Activated CD8-positive, alpha-beta memory T cell treated with anti-CD3 and anti-CD28 coated beads, Interleukin-2, amount 50 U/mL, for 4 hours (primary cell): ENCODE results near the gene ITIH1.

Experiments
- DNase-seq: peaks from one replicate; pipeline ENCODE4 v3.0.0-alpha.2; 2020

ITIH1 gene

DNA sequence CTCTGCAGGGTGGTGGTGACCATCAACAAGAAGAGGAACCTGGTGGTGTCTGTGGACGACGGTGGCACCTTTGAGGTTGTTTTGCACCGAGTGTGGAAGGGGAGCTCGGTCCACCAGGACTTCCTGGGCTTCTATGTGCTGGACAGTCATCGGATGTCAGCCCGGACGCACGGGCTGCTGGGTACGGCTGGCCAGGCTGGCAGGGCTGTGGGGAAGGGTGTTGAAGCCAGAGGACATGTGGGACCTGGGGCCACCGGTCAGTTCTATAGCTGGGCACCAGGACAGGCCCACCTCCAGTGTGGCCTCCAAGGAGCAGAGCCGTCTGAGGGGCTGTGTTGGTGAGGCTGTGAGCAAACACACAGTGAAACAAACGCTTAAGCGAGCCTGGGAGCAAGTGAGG is 13.3 kb downstream of the ITIH1 start:
- DNase-seq = no peak

DNA sequence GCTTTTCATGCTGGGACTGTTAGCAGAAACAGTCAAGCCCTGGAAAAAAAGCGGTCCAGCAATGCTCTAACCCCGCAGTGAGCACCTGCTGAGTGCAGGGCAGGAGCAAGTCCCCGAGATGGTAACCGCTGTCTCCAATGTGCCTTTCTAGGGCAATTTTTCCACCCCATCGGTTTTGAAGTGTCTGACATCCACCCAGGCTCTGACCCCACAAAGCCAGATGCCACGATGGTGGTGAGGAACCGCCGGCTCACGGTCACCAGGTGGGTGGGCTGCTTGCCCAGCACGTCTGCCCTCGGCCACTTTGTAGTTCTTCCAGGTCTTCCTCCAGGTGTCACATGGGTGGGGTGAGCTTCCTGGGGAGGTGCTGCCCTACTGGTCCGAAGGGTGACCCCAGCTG is 14.0 kb downstream of the ITIH1 start:
- DNase-seq = no peak

DNA sequence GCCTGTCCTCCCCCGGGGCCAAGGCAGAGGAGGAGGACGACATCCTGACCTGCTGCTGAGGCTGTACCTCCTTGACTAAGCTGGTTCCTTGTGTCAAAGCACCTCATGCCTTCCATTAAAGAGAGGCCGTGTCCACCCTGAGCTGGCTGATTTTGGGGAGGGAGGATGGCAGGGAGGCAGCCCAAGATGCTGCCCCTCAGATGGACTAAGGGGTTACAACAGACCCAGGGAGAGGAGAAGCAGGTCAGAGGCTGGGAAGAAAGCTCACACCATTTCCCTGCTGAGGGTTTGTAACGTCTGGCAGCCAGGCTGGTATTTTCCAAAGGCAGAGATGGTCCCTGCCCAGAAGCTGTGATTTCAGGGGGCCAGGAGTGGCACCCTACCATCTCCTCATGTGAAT is 14.5 kb downstream of the ITIH1 start:
- DNase-seq = no peak

DNA sequence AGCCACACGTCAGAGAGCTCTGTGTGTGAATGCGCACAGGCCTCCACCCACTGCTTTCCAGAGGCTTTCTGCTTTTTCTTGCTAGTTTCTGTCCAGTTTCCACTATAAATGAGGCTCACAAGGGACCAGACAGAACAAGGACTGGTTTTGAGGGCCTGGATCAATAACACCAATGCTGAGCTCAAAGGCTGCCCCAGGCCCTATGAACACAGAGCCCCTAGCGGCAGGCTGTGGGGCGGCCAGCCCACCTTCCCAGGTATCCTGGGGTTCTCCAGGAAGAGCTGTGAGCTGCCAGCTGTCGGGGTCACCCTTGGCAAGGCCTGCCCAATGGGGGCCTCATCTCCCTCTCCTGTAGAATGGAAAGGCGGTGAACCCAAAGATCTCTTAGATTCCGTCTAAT is 15.0 kb downstream of the ITIH1 start:
- no peak for DNase-seq

DNA sequence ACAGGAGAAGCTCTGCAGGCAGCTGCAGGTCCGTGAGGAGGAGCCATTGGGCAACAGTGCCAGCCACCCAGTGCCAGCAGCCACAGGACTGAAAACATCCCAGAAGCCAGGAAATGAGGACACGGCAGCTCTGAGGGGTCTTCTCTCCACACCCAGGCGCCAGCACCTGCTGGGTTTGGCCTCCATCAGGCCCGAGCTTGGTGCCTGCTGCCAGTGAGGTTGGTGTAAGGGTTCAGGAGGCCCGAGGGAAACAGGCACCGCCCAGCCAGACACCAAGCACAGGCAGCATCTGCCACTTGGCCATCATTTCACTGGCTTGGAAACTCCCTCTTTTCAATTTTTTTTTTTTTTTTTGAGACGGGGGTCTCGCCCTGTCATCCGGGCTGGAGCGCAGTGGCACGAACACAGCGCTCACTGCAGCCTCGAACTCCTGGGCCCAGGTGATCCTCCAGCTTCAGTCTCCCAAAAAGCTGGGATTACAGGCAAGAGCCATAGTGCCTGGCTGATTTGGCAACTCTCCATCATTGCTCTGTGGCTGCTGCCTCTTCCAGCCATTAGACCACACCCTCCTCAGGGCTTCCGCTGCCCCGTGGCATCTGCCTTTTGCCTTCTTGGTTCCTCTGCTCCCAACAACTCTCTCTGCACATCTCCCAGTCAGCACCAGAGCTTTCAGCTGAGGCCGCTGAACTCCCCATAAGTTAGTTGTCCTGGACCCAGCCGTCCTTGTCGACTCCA is 15.7 kb downstream of the ITIH1 start:
- DNase-seq = no peak

DNA sequence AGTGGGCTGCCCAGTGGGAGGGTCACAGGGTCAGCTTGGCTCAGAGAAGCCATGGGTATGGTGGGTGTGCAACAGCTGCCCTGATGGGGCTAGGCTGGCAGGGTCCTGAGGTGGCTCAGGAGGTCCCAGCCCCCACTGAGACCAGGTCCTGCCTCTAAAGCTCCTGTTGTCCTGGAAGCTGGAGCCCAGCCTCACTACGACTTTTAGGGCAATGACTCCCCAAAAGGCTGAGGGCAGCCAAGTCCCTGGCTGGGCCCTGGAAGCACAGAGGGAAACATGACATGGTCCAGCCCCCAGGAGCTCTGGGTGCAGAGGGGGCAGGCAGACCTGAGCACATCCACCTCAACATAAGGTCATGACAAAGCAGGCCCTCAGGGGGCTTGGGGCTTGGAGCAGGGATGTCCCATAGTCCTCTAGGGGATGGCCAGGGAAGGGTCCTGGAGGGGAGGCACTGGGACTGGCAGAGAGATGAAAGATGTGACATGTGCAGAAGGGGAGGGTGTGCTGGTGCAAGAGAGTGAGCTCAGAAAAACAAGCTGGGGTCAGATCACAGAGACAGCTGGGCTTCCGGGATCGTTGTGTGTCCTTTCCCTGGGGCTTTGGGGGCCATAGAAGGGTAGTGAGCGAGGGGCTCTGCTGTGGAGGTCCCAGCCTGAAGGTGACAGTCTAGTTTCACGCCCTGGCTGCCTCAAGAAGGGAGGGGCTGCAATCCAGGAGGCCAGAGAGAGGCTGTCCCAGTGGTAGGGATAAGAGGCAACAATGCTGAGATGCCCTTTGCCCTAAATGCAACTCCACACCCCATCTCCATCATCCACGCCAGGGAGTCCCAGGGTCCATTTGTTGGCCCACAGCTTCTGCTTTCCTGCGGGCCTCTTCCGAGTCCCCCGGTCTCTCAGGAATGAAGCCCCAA is 16.6 kb downstream of the ITIH1 start:
- no peak for DNase-seq

DNA sequence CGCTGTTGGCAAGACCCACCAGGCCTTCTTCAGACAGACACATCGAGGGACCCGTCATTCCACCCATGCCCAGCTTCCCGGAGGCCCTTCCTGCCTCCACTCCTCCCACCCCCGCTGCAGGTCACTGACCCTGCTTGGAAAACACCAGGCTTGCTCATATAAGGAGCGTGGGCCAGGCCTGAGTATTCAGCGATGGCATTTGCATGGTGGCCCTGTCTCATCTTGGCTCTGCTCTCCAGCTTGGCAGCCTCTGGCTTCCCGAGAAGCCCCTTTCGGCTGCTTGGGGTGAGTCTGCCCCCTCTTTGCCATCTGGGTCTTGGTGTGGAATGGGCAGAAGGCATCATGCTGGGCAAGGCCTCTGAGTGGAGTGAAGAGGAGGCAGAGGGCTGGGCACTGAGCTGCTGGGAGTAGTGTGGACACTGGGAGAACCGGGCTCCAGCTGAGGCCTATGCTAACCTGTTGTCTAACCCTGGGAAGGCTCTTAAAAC is 17.3 kb downstream of the ITIH1 start, which contains the start of gene ITIH3:
Gene ITIH3, plus strand, starts transcription at position 185 of the 488 bp plus-strand sequence. Its CDS starts 8 bp downstream, at position 193.
- DNase-seq = no peak

DNA sequence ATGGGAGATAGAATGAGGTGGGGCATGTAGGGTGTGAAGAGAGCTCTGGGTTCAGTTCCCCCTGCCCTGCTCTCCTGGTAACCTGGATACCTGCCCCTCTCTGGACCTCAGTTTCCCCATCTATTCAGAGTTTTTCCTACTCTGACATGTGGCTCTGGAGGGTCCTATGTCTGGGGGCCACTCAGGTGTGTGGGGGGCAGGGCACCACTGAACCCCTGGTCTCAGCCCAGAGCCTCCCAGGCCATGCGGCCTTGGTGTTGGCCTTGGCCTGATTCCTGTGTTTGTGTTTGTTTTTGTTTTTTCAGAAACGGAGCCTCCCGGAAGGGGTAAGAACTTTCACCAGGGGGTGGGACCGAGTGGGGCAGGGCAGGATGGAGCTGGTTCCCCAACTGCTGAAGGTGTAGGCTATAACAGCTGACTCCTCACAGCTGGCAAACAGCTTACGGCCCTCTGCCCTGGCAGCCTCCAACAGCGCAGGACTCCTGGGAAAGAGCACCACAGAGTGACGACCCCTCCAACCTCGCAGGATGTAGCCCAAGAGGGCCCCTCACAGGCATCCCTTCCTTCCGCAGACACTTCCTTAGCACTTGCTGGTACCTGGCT is 18.0 kb downstream of the ITIH1 start:
- DNase-seq = no peak

DNA sequence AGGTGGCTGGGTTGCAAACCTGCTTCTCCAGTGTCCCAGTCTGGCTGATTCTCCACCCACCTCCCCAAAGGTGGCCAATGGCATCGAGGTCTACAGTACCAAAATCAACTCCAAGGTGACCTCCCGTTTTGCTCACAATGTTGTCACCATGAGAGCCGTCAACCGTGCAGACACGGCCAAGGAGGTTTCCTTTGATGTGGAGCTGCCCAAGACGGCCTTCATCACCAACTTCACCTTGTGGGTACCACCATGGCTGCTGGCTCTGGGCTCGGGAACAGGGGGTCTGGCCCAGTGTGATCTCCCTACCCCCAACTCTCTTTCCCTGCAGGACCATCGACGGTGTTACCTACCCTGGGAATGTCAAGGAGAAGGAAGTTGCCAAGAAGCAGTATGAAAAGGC is 19.0 kb downstream of the ITIH1 start:
- DNase-seq = no peak

DNA sequence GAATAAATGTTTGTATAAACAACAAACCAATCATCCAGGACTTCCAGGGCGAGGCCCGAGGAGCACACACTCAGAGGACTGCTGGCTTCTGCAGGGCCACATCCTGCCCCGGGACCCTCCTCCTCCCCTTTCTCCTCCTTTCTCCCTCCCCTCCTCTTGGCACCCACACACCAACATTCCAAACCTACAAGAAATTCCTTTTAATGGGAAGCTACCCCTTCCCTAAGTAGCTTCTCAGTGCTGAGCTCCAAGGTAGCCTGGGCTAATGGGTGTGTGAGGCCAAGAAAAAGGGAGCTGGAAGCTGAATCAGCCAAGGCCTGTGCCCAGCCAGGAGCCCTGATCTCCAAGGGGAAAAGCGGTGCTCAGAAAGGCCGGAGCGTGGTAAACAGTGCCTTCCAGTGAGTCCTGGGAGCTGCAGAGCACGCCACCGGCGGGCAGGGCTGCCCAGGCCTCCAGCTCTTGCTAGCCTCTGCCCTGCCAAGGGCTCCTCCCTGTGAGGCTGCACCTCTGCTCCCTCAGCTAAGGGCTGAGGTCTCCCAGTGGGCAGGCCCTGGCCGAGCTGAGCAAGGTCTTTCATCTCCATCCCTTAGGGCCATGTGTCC is 21.1 kb downstream of the ITIH1 start:
- DNase-seq = no peak

DNA sequence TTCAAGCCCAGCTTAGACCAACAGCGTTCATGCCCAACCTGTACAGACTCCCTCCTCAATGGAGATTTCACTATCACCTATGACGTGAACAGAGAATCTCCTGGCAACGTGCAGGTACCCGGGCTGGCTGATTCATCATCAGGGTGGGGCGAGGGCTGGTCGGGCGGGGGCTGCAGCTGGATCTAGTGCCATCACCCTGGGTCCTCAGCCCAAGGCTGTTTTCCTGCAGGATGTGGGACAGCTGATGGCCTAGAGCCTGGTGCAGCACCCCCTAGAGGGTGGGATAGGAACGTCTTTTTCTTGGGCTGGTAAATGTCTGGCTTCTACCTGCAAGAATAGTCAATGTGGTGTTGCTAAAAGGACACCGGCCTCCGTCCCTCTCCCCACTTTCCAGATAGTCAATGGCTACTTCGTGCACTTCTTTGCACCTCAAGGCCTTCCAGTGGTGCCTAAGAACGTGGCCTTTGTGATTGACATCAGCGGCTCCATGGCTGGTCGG is 21.6 kb downstream of the ITIH1 start:
- DNase-seq = peak; percentile 18

DNA sequence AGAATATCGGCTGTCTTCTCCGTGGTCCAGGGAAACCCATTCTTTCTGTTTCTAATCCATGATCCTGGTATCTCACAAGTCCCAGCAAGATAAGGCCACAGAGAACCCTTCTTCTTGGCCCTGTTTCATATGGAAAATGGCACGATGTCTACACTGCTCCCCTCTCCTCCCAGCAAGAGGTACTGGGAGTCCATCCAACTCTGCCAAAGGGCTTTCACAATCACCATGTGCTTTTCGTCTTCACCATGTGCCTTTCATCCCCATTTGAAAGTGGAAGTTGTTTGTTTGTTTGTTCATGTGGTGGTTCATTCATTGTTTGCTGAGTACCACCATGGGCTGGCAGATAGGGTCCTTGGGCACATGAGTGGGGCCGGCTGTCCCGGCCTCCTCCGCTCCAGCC is 22.7 kb downstream of the ITIH1 start:
- no peak for DNase-seq

DNA sequence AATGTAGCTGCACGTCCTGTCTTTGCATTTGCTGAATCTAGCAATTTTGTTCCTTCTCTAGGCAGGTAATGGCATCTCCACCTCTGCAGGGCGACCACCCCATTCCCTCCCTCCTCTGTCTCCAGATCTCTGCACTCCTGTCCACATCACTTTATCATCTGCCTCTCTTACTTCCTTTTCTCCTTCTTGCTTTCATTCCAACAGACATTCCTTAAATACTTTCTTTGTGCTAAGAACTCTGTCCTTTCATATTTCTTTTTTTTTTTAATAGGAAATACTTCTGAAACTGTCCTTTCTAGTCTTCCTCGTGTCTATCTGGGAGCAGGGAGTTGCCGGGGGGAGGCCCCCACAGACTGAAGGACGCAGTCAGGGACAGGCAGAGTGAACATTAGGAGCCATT is 24.4 kb downstream of the ITIH1 start:
- DNase-seq = no peak

DNA sequence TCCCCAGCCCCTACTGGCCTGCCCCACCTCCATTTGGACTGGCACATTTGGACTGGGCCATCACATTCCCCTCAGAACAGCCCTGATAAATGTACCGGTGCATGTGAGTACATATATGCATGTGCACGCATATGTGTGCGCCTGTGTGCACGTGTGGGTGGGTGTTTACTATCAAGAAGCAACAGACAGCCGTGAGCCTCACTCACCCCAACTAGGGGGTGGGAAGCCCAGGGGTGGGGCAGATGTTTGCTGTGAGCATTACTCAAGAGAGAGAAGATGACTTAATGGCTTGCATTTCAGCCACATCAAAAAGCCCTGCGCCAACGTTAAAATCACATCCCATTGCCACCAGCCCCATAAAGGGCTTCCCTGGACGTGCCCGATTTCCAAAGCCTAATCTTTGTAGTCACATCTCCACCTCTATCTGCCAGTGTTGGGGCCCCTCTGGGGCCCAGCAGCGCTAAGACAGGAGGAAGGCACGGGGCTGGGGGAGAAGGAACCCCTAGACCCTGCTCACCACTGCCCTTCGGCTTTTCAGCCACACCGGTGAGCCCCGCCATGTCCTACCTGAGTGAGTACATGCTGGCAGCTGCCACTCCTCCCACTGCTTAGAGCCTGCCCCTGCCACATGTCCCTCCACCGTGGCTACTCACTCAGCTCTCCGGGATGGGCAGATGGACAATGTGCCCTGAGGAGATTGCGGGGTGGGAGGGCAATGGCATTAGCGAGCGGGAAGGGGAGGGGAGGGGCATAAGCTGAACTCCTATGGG is 28.1 kb downstream of the ITIH1 start:
- no peak for DNase-seq

DNA sequence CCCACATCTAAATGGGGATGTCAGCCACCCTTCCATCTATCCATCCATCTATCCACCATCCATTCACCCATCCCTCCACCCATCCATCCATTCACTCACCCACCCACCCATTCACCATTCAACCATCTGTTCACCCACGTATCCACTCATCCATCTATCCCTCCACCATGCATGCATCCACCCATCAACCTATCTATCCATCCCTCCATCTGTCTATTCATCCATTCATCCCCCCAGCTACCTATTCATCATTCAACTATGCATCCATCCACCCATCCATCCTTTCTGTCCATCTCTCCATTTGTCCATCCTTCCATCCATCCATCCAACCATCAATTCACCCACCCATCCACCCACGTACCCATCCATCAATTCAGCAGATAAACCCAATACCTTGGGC is 31.8 kb downstream of the ITIH1 start:
- no peak for DNase-seq

DNA sequence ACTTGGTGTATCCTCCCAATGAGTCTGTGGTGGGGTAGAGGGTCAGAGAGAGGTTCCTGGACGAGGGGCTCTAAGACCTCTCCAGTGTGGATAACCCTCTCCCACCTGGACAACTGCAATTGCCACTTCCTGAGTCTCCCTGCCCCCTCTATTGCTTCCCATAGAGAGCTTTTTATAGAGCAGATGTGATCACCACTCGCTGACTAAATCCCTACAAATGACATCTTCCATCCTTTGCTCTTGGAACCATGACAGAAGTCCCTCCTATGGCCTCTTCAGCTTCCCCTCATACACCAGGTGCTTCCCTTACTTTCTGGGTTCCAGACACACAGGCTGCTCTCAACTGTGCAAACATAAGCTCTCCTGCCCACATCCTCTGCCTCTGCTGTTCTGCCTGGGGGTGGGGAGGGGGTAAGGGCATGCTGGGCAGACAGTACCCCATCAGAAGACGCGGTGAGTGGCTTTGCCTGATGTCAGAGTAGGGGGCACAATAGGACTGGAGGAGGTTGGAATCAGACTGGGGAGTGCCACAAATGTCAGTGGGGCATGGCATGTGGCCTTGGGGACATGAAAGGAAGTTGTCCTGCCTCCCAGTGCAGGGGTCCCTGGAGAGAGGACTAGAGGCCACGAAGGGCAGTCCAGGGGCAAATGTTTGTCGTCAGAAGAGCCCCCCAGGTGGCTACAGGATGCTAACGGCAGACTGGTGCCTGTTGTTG is 32.4 kb downstream of the ITIH1 start:
- no peak for DNase-seq

DNA sequence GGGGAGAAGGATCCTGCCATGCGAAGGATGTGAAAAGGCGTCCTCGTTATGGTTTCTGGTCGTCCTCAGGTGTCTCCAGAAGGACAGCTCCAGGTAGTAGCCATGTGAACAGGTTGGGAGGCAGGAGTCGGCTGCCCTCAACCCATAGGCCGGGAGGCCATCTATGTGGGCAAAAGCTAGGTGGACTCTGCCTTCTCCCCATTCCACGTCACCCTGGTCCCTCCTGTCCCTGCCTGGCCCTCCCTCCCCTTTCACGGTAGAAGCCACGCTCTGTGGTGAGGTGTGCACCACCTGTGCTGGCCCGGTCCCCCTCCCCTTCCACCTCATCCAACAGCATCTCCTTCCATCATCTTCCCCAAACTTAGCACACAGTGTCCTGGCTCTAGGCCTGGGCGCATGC is 33.5 kb downstream of the ITIH1 start:
- no peak for DNase-seq

DNA sequence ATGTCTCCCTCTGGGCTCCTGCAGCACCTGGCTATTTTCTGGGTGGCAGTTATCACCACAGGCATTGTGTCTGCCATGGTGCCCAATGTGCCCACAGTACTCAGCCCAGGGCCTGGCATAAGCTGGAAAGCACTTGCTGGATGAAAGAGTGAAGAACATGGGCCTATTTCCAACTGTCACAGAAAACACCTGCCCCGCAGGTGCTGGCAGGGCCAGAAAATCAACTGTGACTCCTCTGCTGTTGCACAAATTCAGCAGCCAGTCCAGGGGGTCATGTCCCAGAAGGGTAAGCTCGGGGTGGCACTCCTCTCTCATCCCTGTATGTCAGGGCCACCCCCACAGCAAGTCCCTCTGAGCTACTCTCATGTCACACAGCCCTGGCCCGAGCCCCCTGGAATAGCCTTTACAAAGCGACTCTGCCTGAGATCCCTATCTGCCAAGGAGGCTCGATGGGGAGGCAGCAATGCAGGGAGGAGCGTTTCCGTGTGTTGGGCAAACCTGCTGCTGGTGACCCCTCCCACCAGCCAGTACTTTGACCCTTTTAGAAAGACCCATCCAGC is 34.1 kb downstream of the ITIH1 start:
- no peak for DNase-seq

DNA sequence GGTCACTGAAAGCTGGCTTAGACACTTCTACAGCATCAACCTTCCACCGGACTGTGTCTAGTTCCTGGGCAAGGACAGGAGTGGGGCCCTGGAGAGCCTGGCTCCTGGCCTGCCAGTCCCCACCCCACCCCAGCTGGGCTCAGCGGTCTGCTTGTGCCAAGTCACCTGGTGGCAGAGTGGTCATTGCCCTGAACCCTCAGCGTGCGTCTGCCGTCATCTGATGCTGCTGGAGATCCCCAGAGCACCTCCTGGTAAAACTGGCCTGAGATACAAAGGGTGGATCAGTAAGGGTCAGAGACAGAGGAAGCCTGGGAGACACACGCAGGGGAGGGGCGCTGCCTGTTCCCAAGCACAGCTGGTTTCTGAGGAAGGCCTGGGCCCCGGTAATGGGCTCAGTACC is 36.4 kb downstream of the ITIH1 start:
- no peak for DNase-seq

DNA sequence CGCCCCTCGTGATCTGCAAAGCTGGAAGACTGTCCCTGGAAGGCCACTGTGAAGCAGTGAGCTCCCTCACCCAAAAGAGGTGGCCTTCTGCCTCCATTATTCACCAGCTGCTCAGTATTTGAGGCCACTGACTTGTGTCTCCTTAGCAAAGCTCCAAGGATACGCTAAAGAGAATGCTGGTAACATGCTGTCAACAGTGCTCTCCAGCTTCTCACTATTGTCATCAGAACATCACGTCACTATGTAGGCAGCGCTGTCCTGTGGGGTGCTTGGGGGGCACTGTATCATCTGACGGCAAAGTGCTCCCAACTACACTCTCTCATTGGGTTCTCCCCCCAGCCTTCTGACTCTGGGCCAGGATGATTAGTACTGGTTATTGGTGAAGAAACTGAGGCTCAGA is 38.8 kb downstream of the ITIH1 start:
- DNase-seq = no peak

DNA sequence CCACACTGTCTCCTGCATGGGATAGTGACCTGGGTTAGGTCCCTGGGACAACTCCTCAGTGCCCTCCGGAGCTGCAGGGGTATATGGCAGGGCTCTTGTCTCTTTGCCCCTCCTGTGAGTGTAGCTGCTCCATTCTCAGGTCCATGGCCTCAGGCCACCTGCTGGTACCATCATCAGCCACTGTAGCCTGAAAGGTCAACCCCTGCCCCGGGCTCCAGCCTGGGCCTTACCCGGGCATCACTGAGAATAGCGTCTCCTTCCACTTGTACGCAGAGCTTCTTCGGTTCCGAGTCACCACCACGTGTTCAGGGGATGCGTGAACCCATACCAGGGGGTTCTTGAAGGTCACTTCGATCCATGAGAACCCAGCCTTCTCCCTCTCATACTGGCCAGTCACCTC is 39.3 kb downstream of the ITIH1 start:
- no peak for DNase-seq
